IMR-90 (cell line): Measurements from ENCODE around the gene CPNE6.

Experiments used
- BHLHE40 ChIP-seq: fragments of 150-350 bp; IDR thresholded peaks from 2 replicates; pipeline ENCODE4 v1.6.1; 2016; ENCODE audit warnings: mild to moderate bottlenecking, low read depth, low read length
- CHD1 ChIP-seq: IDR thresholded peaks from 2 replicates; pipeline ENCODE4 v1.6.1; 2012; ENCODE audit warnings: low read depth, low read length, improper control_type of control experiment
- RAD21 ChIP-seq: IDR thresholded peaks from 2 replicates; pipeline ENCODE4 v1.6.1; 2012; ENCODE audit warnings: low read length, improper control_type of control experiment
- RFX5 ChIP-seq: IDR thresholded peaks from 2 replicates; pipeline ENCODE4 v1.8.0; 2012; ENCODE audit warnings: low read depth, mild to moderate bottlenecking, low read length, moderate library complexity
- TF ChIP-seq, protein P1 (sequence below): conservative IDR thresholded peaks from 2 replicates; pipeline ENCODE4 v1.5.1; 2012; ENCODE audit warnings: mild to moderate bottlenecking, low read depth, low read length, improper control_type of control experiment
- TF ChIP-seq, protein P2 (sequence below): fragments of 150-350 bp; IDR thresholded peaks from 2 replicates; pipeline ENCODE4 v1.6.1; 2017; ENCODE audit warnings: mild to moderate bottlenecking, antibody characterized with exemption, low read length, low read depth
- TF ChIP-seq, protein P3 (sequence below): fragments of 150-350 bp; IDR thresholded peaks from 2 replicates; pipeline ENCODE4 v1.6.1; 2016; ENCODE audit warnings: low read depth, mild to moderate bottlenecking, low read length, moderate library complexity, borderline replicate concordance

DNA sequence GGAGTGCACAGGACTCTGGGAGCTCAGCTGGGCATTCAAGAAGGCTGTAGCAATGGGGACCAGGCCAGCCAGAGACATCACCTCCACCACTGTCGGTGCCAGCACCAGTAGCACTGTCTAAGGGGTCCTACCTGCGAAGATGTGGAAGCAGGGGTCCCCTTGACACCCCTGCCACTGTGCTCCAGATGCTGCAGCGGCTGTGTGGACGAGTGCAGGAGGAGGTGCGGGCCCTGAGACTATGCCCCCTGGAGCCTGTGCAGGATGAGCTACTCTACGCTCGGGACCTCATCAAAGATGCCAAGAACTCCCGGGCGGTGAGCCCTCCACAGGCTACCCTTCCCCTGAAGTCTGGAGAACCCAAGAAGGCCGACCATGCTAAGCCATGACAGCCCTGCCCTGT, 10.9 kb upstream of the CPNE6 start:
- TF ChIP-seq, protein P1, sequence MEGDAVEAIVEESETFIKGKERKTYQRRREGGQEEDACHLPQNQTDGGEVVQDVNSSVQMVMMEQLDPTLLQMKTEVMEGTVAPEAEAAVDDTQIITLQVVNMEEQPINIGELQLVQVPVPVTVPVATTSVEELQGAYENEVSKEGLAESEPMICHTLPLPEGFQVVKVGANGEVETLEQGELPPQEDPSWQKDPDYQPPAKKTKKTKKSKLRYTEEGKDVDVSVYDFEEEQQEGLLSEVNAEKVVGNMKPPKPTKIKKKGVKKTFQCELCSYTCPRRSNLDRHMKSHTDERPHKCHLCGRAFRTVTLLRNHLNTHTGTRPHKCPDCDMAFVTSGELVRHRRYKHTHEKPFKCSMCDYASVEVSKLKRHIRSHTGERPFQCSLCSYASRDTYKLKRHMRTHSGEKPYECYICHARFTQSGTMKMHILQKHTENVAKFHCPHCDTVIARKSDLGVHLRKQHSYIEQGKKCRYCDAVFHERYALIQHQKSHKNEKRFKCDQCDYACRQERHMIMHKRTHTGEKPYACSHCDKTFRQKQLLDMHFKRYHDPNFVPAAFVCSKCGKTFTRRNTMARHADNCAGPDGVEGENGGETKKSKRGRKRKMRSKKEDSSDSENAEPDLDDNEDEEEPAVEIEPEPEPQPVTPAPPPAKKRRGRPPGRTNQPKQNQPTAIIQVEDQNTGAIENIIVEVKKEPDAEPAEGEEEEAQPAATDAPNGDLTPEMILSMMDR, result no peak
- TF ChIP-seq RAD21, result no peak
- no peak for TF ChIP-seq RFX5
- TF ChIP-seq BHLHE40, result no peak
- TF ChIP-seq CHD1, result no peak
- TF ChIP-seq, protein P2, sequence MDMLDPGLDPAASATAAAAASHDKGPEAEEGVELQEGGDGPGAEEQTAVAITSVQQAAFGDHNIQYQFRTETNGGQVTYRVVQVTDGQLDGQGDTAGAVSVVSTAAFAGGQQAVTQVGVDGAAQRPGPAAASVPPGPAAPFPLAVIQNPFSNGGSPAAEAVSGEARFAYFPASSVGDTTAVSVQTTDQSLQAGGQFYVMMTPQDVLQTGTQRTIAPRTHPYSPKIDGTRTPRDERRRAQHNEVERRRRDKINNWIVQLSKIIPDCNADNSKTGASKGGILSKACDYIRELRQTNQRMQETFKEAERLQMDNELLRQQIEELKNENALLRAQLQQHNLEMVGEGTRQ, result no peak
- TF ChIP-seq, protein P3, sequence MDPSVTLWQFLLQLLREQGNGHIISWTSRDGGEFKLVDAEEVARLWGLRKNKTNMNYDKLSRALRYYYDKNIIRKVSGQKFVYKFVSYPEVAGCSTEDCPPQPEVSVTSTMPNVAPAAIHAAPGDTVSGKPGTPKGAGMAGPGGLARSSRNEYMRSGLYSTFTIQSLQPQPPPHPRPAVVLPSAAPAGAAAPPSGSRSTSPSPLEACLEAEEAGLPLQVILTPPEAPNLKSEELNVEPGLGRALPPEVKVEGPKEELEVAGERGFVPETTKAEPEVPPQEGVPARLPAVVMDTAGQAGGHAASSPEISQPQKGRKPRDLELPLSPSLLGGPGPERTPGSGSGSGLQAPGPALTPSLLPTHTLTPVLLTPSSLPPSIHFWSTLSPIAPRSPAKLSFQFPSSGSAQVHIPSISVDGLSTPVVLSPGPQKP, result no peak
